Activated CD8-positive, alpha-beta T cell treated with anti-CD3 and anti-CD28 coated beads, Interleukin-2, amount 10 ng/mL, durations not matched to agents 7 days and 5 days (primary cell): ENCODE results near the gene IQCH. TPM values are rescaled to one million over a fixed set of nuclear protein-coding genes. Genes with fewer than 3 reads are reported as not detected.
A peak's percentile ranks its signal among the peaks of the same experiment; 100 is the strongest.

ENCODE experiments used
- ATAC-seq: fragments of 150-1000 bp; cut with Tn5 transposase; one replicate; pipeline ENCODE4 v1.10.0; 2021; ENCODE audit warnings: moderate library complexity
- CTCF ChIA-PET: fragments of 350-600 bp; sonication (Branson Sonifier 250); formaldehyde crosslinking; loops from one replicate; lab custom pipeline; 2021; ENCODE audit warnings: antibody characterized with exemption; lab: Charles Lee
- POLR2A ChIA-PET: fragments of 350-600 bp; sonication (Branson Sonifier 250); formaldehyde crosslinking; loops from one replicate; lab custom pipeline; 2021; ENCODE audit warnings: antibody characterized with exemption; lab: Charles Lee
- DNase-seq: peaks from one replicate; pipeline ENCODE4 v3.0.0-alpha.2; 2020
- H3K27ac Mint-ChIP-seq: one replicate; pipeline ENCODE4 v1.8.0; 2021; ENCODE audit warnings: mild to moderate bottlenecking, mixed read lengths
- H3K27me3 Mint-ChIP-seq: one replicate; pipeline ENCODE4 v1.8.0; 2021; ENCODE audit warnings: low read depth, mixed read lengths
- H3K36me3 Mint-ChIP-seq: one replicate; pipeline ENCODE4 v1.8.0; 2021; ENCODE audit warnings: low read depth, mixed read lengths
- H3K4me1 Mint-ChIP-seq: one replicate; pipeline ENCODE4 v1.8.0; 2021; ENCODE audit warnings: low read depth, mixed read lengths
- H3K4me3 Mint-ChIP-seq: one replicate; pipeline ENCODE4 v1.8.0; 2021; ENCODE audit warnings: mild to moderate bottlenecking, mixed read lengths
- H3K9me3 Mint-ChIP-seq: one replicate; pipeline ENCODE4 v1.8.0; 2022; ENCODE audit warnings: mixed read lengths; ENCODE audit not compliant: insufficient read depth
- total RNA-seq, 2 experiments: library from RNA; stranded (reverse); gene quantifications; one replicate each; pipeline ENCODE4 v1.2.3, GENCODE V29; 2021

IQCH gene
- total RNA-seq, 2 experiments from 2014 or later = 0.97 to 2.2 TPM

GRCh38 chr15:67304778-67305177 is 50.2 kb downstream of the IQCH start:
- Mint-ChIP-seq H3K27ac (no peak overlapping the region), H3K4me3 (no peak overlapping the region), H3K36me3 (no peaks in the 10 kb centered on the region), H3K27me3 (peaks cover 7% of the 10 kb centered on the region), H3K9me3 (no peaks in the 10 kb centered on the region), H3K4me1 (no peaks in the 10 kb centered on the region)
- no peak for ATAC-seq
- CTCF ChIA-PET = interaction anchor here (0.8 to 3.8 kb wide), 18 partner anchors 10 to 400 kb away, joined by 3 to 55 read pairs (median 4); no protein-coding TSS in a partner anchor
- DNase-seq = no peak
- POLR2A ChIA-PET = no interaction called here

GRCh38 chr15:67305506-67305905 is 50.9 kb downstream of the IQCH start:
- H3K4me3 Mint-ChIP-seq = no peak overlapping the region
- ATAC-seq = no peak
- DNase-seq = no peak
- CTCF ChIA-PET = interaction anchor here (1.1 to 3.8 kb wide), 6 partner anchors 10 to 361 kb away, joined by 3 to 55 read pairs (median 8); no protein-coding TSS in a partner anchor
- no peaks in the 10 kb centered on the region for H3K9me3 Mint-ChIP-seq
- H3K4me1 Mint-ChIP-seq = no peaks in the 10 kb centered on the region
- H3K36me3 Mint-ChIP-seq = no peaks in the 10 kb centered on the region
- POLR2A ChIA-PET = no interaction called here
- H3K27me3 Mint-ChIP-seq = peaks cover 7% of the 10 kb centered on the region
- no peak overlapping the region for H3K27ac Mint-ChIP-seq

- CTCF ChIA-PET = interaction anchor here (2.3 kb wide), 1 partner anchor 361 kb away, joined by 11 read pairs; no protein-coding TSS in a partner anchor
- ATAC-seq = peak; percentile 27
- H3K4me3 Mint-ChIP-seq = no peak overlapping the region
- H3K36me3 Mint-ChIP-seq = no peaks in the 10 kb centered on the region
- H3K9me3 Mint-ChIP-seq = no peaks in the 10 kb centered on the region
- POLR2A ChIA-PET = no interaction called here
- H3K27ac Mint-ChIP-seq = no peak overlapping the region
- no peaks in the 10 kb centered on the region for H3K4me1 Mint-ChIP-seq
- peaks cover 7% of the 10 kb centered on the region for H3K27me3 Mint-ChIP-seq
- no peak for DNase-seq
Measured at GRCh38 chr15:67307156-67307555, 52.6 kb downstream of the IQCH start.

GRCh38 chr15:67307889-67308597 is 53.5 kb downstream of the IQCH start:
- Mint-ChIP-seq H3K36me3 (no peaks in the 10 kb centered on the region), H3K27me3 (peaks cover 7% of the 10 kb centered on the region), H3K4me1 (no peaks in the 10 kb centered on the region), H3K9me3 (no peaks in the 10 kb centered on the region), H3K4me3 (no peak overlapping the region), H3K27ac (no peak overlapping the region)
- no peak for DNase-seq
- POLR2A ChIA-PET = no interaction called here
- CTCF ChIA-PET = interaction anchor here (0.8 to 2.3 kb wide), 4 partner anchors 13 to 361 kb away, joined by 3 to 11 read pairs (median 4); no protein-coding TSS in a partner anchor
- no peak for ATAC-seq

GRCh38 chr15:67311731-67312130 is 57.1 kb downstream of the IQCH start:
- Mint-ChIP-seq H3K4me3 (no peak overlapping the region), H3K9me3 (no peaks in the 10 kb centered on the region), H3K36me3 (no peaks in the 10 kb centered on the region), H3K4me1 (no peaks in the 10 kb centered on the region), H3K27ac (no peak overlapping the region), H3K27me3 (peaks cover 14% of the 10 kb centered on the region)
- CTCF ChIA-PET = no interaction called here
- ATAC-seq (no peak), DNase-seq (no peak)
- POLR2A ChIA-PET = no interaction called here

- no peak overlapping the region for H3K27ac Mint-ChIP-seq
- POLR2A ChIA-PET = interaction anchor here (0.6 kb wide), 2 partner anchors 62 to 1073 kb away, joined by 3 to 4 read pairs; no protein-coding TSS in a partner anchor
- no peaks in the 10 kb centered on the region for H3K4me1 Mint-ChIP-seq
- no peaks in the 10 kb centered on the region for H3K36me3 Mint-ChIP-seq
- DNase-seq (no peak), ATAC-seq (no peak)
- H3K9me3 Mint-ChIP-seq = no peaks in the 10 kb centered on the region
- no peak overlapping the region for H3K4me3 Mint-ChIP-seq
- peaks cover 35% of the 10 kb centered on the region for H3K27me3 Mint-ChIP-seq
- CTCF ChIA-PET = interaction anchor here (1.6 kb wide), 1 partner anchor 16 kb away, joined by 4 read pairs; no protein-coding TSS in a partner anchor
Measured at GRCh38 chr15:67319961-67320360, 65.4 kb downstream of the IQCH start.

GRCh38 chr15:67321352-67321751 is 66.8 kb downstream of the IQCH start:
- Mint-ChIP-seq H3K27me3 (peaks cover 31% of the 10 kb centered on the region), H3K36me3 (no peaks in the 10 kb centered on the region), H3K27ac (no peak overlapping the region), H3K9me3 (no peaks in the 10 kb centered on the region), H3K4me1 (no peaks in the 10 kb centered on the region), H3K4me3 (no peak overlapping the region)
- ChIA-PET CTCF (interaction anchor here (0.6 to 1.6 kb wide), 3 partner anchors 17 to 140 kb away, joined by 3 to 4 read pairs (median 4); no protein-coding TSS in a partner anchor), POLR2A (no interaction called here)
- DNase-seq (no peak), ATAC-seq (no peak)

- ChIA-PET POLR2A (no interaction called here), CTCF (no interaction called here)
- H3K4me3 Mint-ChIP-seq = no peak overlapping the region
- no peak for ATAC-seq
- no peak for DNase-seq
- H3K27me3 Mint-ChIP-seq = peaks cover 26% of the 10 kb centered on the region
- no peaks in the 10 kb centered on the region for H3K36me3 Mint-ChIP-seq
- H3K4me1 Mint-ChIP-seq = no peaks in the 10 kb centered on the region
- H3K27ac Mint-ChIP-seq = no peak overlapping the region
- H3K9me3 Mint-ChIP-seq = no peaks in the 10 kb centered on the region
Measured at GRCh38 chr15:67322481-67322880, 67.9 kb downstream of the IQCH start.

- Mint-ChIP-seq H3K4me1 (no peaks in the 10 kb centered on the region), H3K36me3 (peaks cover 2% of the 10 kb centered on the region), H3K9me3 (no peaks in the 10 kb centered on the region), H3K27me3 (peaks cover 16% of the 10 kb centered on the region), H3K27ac (no peak overlapping the region), H3K4me3 (no peak overlapping the region)
- ChIA-PET CTCF (interaction anchor here (0.9 kb wide), 1 partner anchor 23 kb away, joined by 3 read pairs; no protein-coding TSS in a partner anchor), POLR2A (no interaction called here)
- DNase-seq (no peak), ATAC-seq (no peak)
Measured at GRCh38 chr15:67327312-67327711, 72.7 kb downstream of the IQCH start.

GRCh38 chr15:67327737-67328136 is 73.2 kb downstream of the IQCH start:
- no peaks in the 10 kb centered on the region for H3K4me1 Mint-ChIP-seq
- no peak for ATAC-seq
- H3K9me3 Mint-ChIP-seq = no peaks in the 10 kb centered on the region
- H3K36me3 Mint-ChIP-seq = peaks cover 2% of the 10 kb centered on the region
- peaks cover 14% of the 10 kb centered on the region for H3K27me3 Mint-ChIP-seq
- H3K4me3 Mint-ChIP-seq = no peak overlapping the region
- no peak for DNase-seq
- H3K27ac Mint-ChIP-seq = no peak overlapping the region
- ChIA-PET CTCF (interaction anchor here (0.9 to 1.2 kb wide), 2 partner anchors 24 to 406 kb away, joined by 3 read pairs; no protein-coding TSS in a partner anchor), POLR2A (no interaction called here)

GRCh38 chr15:67329984-67330733 is 75.6 kb downstream of the IQCH start:
- POLR2A ChIA-PET = no interaction called here
- ATAC-seq = no peak

More at GRCh38 chr15:67329984-67330733, 75.6 kb downstream of the IQCH start:
- Mint-ChIP-seq H3K4me1 (no peaks in the 10 kb centered on the region), H3K27ac (no peak overlapping the region), H3K9me3 (no peaks in the 10 kb centered on the region), H3K36me3 (peaks cover 2% of the 10 kb centered on the region), H3K27me3 (peaks cover 15% of the 10 kb centered on the region), H3K4me3 (no peak overlapping the region)
- CTCF ChIA-PET = interaction anchor here (0.8 kb wide), 1 partner anchor 383 kb away, joined by 4 read pairs; no protein-coding TSS in a partner anchor
- DNase-seq = no peak
